ENCODE data around the gene ZNF555.

Gene ZNF555

GRCh38 chr19:2805991-2806649 lies 35.2 kb upstream of the ZNF555 start:
- TF ChIP-seq CTCF (IDR thresholded peaks at IDR 0.05; ENCODE audit: insufficient read depth, low read length, poor library complexity, severe bottlenecking): no peak
- Histone ChIP-seq H3K27me3 (replicated peaks; ENCODE audit: control insufficient read depth, insufficient read depth, low read length) (no peaks in the 10 kb centered on the region), H3K4me3 (replicated peaks; ENCODE audit: low read depth, low read length) (no peak overlapping the region), H3K36me3 (ENCODE audit: control insufficient read depth, insufficient read depth, low read length) (peaks cover 57% of the 10 kb centered on the region)
- DNase-seq (ENCODE audit: extremely low read depth, insufficient read length): no peak

- H3K36me3 ChIP-seq (ENCODE audit: control insufficient read depth, insufficient read depth, low read length): peaks cover 57% of the 10 kb centered on the region
Measured at GRCh38 chr19:2806736-2807378, 34.4 kb upstream of the ZNF555 start.

GRCh38 chr19:2807379-2808128 lies 33.7 kb upstream of the ZNF555 start:
- Histone ChIP-seq H3K27me3 (replicated peaks; ENCODE audit: control insufficient read depth, insufficient read depth, low read length) (no peaks in the 10 kb centered on the region), H3K36me3 (ENCODE audit: control insufficient read depth, insufficient read depth, low read length) (peaks cover 57% of the 10 kb centered on the region), H3K4me3 (replicated peaks; ENCODE audit: low read depth, low read length) (no peak overlapping the region)
- no peak for TF ChIP-seq CTCF (IDR thresholded peaks at IDR 0.05; ENCODE audit: insufficient read depth, low read length, poor library complexity, severe bottlenecking)
- no peak for DNase-seq (ENCODE audit: extremely low read depth, insufficient read length)

More at GRCh38 chr19:2806736-2807378, 34.4 kb upstream of the ZNF555 start:
- H3K27me3 ChIP-seq (replicated peaks; ENCODE audit: control insufficient read depth, insufficient read depth, low read length): no peaks in the 10 kb centered on the region
- H3K4me3 ChIP-seq (replicated peaks; ENCODE audit: low read depth, low read length): no peak overlapping the region
- DNase-seq (ENCODE audit: extremely low read depth, insufficient read length): no peak
- no peak for TF ChIP-seq CTCF (IDR thresholded peaks at IDR 0.05; ENCODE audit: insufficient read depth, low read length, poor library complexity, severe bottlenecking)

GRCh38 chr19:2808129-2808941 lies 32.9 kb upstream of the ZNF555 start:
- Histone ChIP-seq H3K27me3 (replicated peaks; ENCODE audit: control insufficient read depth, insufficient read depth, low read length) (no peaks in the 10 kb centered on the region), H3K4me3 (replicated peaks; ENCODE audit: low read depth, low read length) (no peak overlapping the region), H3K36me3 (ENCODE audit: control insufficient read depth, insufficient read depth, low read length) (peaks cover 55% of the 10 kb centered on the region)
- TF ChIP-seq CTCF (IDR thresholded peaks at IDR 0.05; ENCODE audit: insufficient read depth, low read length, poor library complexity, severe bottlenecking): no peak
- no peak for DNase-seq (ENCODE audit: extremely low read depth, insufficient read length)

GRCh38 chr19:2809387-2810140 lies 31.7 kb upstream of the ZNF555 start:
- H3K27me3 ChIP-seq (replicated peaks; ENCODE audit: control insufficient read depth, insufficient read depth, low read length): no peaks in the 10 kb centered on the region
- no peak for DNase-seq (ENCODE audit: extremely low read depth, insufficient read length)

More at GRCh38 chr19:2809387-2810140, 31.7 kb upstream of the ZNF555 start:
- Histone ChIP-seq H3K4me3 (replicated peaks; ENCODE audit: low read depth, low read length) (no peak overlapping the region), H3K36me3 (ENCODE audit: control insufficient read depth, insufficient read depth, low read length) (peaks cover 53% of the 10 kb centered on the region)
- TF ChIP-seq CTCF (IDR thresholded peaks at IDR 0.05; ENCODE audit: insufficient read depth, low read length, poor library complexity, severe bottlenecking): no peak

Data from GM06990 (cell line).